ENCODE data around the gene SLC15A3.

GRCh38 chr11:60902625-60903024 lies 49.4 kb downstream of the SLC15A3 start:
- TF ChIP-seq, protein P1, sequence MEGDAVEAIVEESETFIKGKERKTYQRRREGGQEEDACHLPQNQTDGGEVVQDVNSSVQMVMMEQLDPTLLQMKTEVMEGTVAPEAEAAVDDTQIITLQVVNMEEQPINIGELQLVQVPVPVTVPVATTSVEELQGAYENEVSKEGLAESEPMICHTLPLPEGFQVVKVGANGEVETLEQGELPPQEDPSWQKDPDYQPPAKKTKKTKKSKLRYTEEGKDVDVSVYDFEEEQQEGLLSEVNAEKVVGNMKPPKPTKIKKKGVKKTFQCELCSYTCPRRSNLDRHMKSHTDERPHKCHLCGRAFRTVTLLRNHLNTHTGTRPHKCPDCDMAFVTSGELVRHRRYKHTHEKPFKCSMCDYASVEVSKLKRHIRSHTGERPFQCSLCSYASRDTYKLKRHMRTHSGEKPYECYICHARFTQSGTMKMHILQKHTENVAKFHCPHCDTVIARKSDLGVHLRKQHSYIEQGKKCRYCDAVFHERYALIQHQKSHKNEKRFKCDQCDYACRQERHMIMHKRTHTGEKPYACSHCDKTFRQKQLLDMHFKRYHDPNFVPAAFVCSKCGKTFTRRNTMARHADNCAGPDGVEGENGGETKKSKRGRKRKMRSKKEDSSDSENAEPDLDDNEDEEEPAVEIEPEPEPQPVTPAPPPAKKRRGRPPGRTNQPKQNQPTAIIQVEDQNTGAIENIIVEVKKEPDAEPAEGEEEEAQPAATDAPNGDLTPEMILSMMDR (IDR thresholded peaks at IDR 0.05; ENCODE audit: low read depth, low read length, poor library complexity, severe bottlenecking) = no peak
- no peak for TF ChIP-seq EZH2phosphoT487 (IDR thresholded peaks at IDR 0.05; ENCODE audit: borderline replicate concordance, low read length)

Data from DOHH2 (cell line).